Measurements from ENCODE around the gene SUMO3. TPM values are rescaled to one million over a fixed set of nuclear protein-coding genes. Genes with fewer than 3 reads are reported as not detected.

Gene SUMO3
- total and polyA plus RNA-seq, 2 of the 13 experiments (the other 11 are each of a cell fraction or from before 2014, with no cell fraction given): 51.4 to 92.4 TPM

DNA sequence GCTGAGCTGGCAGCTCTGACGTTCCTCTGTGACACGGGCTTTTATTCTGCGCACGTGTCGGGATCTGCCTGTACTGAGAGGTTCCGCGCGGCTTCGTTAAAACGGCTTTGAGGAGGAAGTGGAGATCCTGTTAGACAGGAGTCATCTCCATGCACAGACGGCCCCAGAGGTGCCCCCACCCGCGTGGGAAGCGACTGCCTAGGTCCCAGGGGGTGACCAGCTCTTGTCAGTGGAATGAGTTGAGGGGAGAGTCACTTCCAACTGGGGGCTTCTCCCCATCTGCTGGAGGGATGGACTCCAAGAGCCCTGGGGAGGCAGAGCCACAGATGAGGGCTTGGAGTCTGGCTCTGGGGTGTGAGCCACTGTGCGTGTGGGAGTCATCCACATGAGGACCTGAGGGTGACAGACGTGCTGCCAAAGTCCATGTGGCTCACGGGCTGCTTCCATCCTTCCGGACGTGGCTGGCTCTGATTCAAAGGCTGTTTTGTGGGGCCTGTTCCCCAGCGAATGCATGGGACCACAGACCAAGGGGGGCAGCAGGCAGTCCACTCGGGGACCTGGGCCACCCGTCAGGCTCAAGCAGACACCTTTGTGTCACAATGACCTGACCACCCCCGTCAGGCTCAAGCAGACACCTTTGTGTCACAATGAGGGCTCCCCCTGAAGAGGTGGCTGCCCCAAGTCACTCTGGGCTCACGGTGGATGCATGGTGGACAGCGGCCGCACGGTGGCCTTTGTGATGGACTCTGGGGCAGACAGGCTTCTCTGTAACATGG lies 28.8 kb upstream of the SUMO3 start (continued):
- TF ChIP-seq ZFP37 (CRISPR knock-in tag; IDR thresholded peaks at IDR 0.05; ENCODE audit: borderline replicate concordance) (0 out of 2 replicates have a peak, but pooled peaks have one; percentile 52), ZNF225 (CRISPR knock-in tag; IDR thresholded peaks at IDR 0.05) (no peak), KDM2A (CRISPR knock-in tag; IDR thresholded peaks at IDR 0.05; ENCODE audit: borderline replicate concordance, low read depth) (peak; percentile 20; the same call in 1 of the 2 replicates), ZC3H13 (CRISPR knock-in tag; IDR thresholded peaks at IDR 0.05) (peak; percentile 27; the same call in 1 of the 2 replicates), HNF4A (CRISPR knock-in tag; IDR thresholded peaks at IDR 0.05) (peak; percentile 65), HDAC1 (CRISPR knock-in tag; IDR thresholded peaks at IDR 0.05) (peak; percentile 54; the same call in 1 of the 2 replicates), ESRRA (CRISPR knock-in tag; IDR thresholded peaks at IDR 0.05; ENCODE audit: low read depth) (0 out of 2 replicates have a peak, but pooled peaks have one; percentile 2), FOSL2 (CRISPR knock-in tag; IDR thresholded peaks at IDR 0.05) (peak; percentile 46), ZNF781 (CRISPR knock-in tag; IDR thresholded peaks at IDR 0.05; ENCODE audit: borderline replicate concordance, not compliant biosample characterization) (peak; percentile 44), KLF13 (CRISPR knock-in tag; IDR thresholded peaks at IDR 0.05) (no peak), TEAD2 (CRISPR knock-in tag; IDR thresholded peaks at IDR 0.05) (no peak), CCDC6 (CRISPR knock-in tag; IDR thresholded peaks at IDR 0.05) (0 out of 2 replicates have a peak, but pooled peaks have one; percentile 55), TGIF2 (CRISPR knock-in tag; IDR thresholded peaks at IDR 0.05) (peak; percentile 89)
- TF ChIP-seq, protein P1, sequence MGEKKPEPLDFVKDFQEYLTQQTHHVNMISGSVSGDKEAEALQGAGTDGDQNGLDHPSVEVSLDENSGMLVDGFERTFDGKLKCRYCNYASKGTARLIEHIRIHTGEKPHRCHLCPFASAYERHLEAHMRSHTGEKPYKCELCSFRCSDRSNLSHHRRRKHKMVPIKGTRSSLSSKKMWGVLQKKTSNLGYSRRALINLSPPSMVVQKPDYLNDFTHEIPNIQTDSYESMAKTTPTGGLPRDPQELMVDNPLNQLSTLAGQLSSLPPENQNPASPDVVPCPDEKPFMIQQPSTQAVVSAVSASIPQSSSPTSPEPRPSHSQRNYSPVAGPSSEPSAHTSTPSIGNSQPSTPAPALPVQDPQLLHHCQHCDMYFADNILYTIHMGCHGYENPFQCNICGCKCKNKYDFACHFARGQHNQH (CRISPR knock-in tag; IDR thresholded peaks at IDR 0.05): 0 out of 2 replicates have a peak, but pooled peaks have one; percentile 13
- TF ChIP-seq, protein P2, sequence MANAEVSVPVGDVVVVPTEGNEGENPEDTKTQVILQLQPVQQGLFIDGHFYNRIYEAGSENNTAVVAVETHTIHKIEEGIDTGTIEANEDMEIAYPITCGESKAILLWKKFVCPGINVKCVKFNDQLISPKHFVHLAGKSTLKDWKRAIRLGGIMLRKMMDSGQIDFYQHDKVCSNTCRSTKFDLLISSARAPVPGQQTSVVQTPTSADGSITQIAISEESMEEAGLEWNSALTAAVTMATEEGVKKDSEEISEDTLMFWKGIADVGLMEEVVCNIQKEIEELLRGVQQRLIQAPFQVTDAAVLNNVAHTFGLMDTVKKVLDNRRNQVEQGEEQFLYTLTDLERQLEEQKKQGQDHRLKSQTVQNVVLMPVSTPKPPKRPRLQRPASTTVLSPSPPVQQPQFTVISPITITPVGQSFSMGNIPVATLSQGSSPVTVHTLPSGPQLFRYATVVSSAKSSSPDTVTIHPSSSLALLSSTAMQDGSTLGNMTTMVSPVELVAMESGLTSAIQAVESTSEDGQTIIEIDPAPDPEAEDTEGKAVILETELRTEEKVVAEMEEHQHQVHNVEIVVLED (CRISPR knock-in tag; IDR thresholded peaks at IDR 0.05; ENCODE audit: borderline replicate concordance): 0 out of 2 replicates have a peak, but pooled peaks have one; percentile 46
- TF ChIP-seq, protein P3, sequence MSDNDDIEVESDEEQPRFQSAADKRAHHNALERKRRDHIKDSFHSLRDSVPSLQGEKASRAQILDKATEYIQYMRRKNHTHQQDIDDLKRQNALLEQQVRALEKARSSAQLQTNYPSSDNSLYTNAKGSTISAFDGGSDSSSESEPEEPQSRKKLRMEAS (IDR thresholded peaks at IDR 0.05): peak; percentile 78
- TF ChIP-seq, protein P4, sequence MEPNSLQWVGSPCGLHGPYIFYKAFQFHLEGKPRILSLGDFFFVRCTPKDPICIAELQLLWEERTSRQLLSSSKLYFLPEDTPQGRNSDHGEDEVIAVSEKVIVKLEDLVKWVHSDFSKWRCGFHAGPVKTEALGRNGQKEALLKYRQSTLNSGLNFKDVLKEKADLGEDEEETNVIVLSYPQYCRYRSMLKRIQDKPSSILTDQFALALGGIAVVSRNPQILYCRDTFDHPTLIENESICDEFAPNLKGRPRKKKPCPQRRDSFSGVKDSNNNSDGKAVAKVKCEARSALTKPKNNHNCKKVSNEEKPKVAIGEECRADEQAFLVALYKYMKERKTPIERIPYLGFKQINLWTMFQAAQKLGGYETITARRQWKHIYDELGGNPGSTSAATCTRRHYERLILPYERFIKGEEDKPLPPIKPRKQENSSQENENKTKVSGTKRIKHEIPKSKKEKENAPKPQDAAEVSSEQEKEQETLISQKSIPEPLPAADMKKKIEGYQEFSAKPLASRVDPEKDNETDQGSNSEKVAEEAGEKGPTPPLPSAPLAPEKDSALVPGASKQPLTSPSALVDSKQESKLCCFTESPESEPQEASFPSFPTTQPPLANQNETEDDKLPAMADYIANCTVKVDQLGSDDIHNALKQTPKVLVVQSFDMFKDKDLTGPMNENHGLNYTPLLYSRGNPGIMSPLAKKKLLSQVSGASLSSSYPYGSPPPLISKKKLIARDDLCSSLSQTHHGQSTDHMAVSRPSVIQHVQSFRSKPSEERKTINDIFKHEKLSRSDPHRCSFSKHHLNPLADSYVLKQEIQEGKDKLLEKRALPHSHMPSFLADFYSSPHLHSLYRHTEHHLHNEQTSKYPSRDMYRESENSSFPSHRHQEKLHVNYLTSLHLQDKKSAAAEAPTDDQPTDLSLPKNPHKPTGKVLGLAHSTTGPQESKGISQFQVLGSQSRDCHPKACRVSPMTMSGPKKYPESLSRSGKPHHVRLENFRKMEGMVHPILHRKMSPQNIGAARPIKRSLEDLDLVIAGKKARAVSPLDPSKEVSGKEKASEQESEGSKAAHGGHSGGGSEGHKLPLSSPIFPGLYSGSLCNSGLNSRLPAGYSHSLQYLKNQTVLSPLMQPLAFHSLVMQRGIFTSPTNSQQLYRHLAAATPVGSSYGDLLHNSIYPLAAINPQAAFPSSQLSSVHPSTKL (CRISPR knock-in tag; IDR thresholded peaks at IDR 0.05): peak; percentile 41; the same call in 1 of the 2 replicates
- TF ChIP-seq, protein P5, sequence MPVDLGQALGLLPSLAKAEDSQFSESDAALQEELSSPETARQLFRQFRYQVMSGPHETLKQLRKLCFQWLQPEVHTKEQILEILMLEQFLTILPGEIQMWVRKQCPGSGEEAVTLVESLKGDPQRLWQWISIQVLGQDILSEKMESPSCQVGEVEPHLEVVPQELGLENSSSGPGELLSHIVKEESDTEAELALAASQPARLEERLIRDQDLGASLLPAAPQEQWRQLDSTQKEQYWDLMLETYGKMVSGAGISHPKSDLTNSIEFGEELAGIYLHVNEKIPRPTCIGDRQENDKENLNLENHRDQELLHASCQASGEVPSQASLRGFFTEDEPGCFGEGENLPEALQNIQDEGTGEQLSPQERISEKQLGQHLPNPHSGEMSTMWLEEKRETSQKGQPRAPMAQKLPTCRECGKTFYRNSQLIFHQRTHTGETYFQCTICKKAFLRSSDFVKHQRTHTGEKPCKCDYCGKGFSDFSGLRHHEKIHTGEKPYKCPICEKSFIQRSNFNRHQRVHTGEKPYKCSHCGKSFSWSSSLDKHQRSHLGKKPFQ (CRISPR knock-in tag; IDR thresholded peaks at IDR 0.05; ENCODE audit: insufficient replicate concordance): peak; percentile 74
